SK-N-MC (cell line): ENCODE measurements around the gene CAPN2.
A peak's percentile ranks its signal among the peaks of the same experiment; 100 is the strongest.

Source experiments
- DNase-seq: peaks from one replicate; pipeline ENCODE4 v3.0.0-alpha.2; 2011; ENCODE audit warnings: low read depth, low spot score
- H3K27ac ChIP-seq: fragments of 200-600 bp; sonication (generic); 2 replicates; pipeline ENCODE4 v1.5.1; 2016; ENCODE audit warnings: mixed run types
- H3K36me3 ChIP-seq: fragments of 200-600 bp; sonication (generic); 2 replicates; pipeline ENCODE4 v1.6.1; 2017; ENCODE audit warnings: antibody characterized with exemption, low read length, mixed read lengths; ENCODE audit not compliant: insufficient read depth
- H3K4me3 ChIP-seq: fragments of 200-600 bp; sonication (generic); 2 replicates; pipeline ENCODE4 v1.5.1; 2016
- H3K9ac ChIP-seq: fragments of 200-600 bp; sonication (generic); 2 replicates; pipeline ENCODE4 v1.8.0; 2017; ENCODE audit warnings: mixed run types, mixed read lengths; ENCODE audit not compliant: insufficient read length
- H3K9me3 ChIP-seq: fragments of 200-600 bp; sonication (generic); 2 replicates; pipeline ENCODE4 v1.6.1; 2017; ENCODE audit warnings: low read depth, mild to moderate bottlenecking, antibody characterized with exemption, low read length, moderate library complexity, mixed read lengths
- EZH2 ChIP-seq: fragments of 200-600 bp; sonication (generic); IDR thresholded peaks from one replicate; pipeline ENCODE4 v1.6.1; 2017; ENCODE audit warnings: antibody characterized with exemption
- FOXP2 ChIP-seq: optimal IDR thresholded peaks from 2 replicates; pipeline ENCODE3; 2011; ENCODE audit warnings: mild to moderate bottlenecking, moderate library complexity; ENCODE audit not compliant: insufficient read depth; ENCODE audit errors: extremely low read length, control extremely low read depth
- POLR2AphosphoS5 ChIP-seq: IDR thresholded peaks from 2 replicates; pipeline ENCODE4 v1.6.1; 2012; ENCODE audit warnings: mild to moderate bottlenecking, low read depth, low read length, borderline replicate concordance

The CAPN2 gene

DNA sequence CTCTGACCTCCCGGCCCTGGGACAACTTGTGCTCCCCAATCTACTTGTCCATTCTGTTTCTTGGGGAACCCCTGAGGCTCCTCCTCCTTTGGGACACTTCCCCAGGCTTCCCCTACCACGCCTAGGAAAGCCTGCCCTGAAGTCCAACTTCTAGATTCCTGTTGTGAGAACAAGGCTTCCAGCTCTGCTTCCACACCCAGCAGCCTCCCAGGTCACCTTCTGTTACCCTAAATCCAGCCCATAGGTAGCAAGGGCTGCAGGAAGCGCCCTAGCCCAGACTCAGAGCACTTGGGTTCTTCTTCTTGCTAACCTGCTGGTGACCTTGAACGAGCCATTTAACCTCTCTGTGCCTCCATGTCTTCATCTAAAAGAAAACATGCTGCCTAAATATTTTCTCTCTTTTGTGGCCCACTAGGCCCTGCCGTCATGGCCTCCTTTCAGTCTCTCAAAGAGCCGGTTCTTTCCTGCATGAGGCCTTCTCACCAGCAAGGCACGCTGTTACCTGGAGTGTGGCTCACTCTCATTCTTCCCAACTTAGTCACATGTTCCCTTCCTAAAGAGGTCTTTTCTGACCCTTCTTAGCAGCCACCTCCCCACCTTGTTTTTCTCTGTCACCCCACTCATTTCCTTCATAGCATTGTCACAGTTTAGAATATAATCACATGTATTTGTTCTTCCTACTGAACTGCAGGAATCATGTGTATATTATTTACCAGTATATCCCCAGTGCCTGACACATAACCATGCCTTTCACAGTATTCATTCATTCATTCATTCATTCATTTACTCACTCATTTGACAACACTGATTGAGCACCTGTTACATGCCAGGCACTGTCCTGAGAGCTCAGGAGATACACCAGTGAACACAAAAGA is 1.4 kb downstream of the CAPN2 start:
- Histone ChIP-seq H3K4me3 (peak overlapping the region; percentile 89), H3K9me3 (no peaks in the 10 kb centered on the region), H3K36me3 (peaks cover 3% of the 10 kb centered on the region; the same call in 1 of the 2 replicates), H3K27ac (peak overlapping the region; percentile 7; the same call in 1 of the 2 replicates), H3K9ac (peak overlapping the region; percentile 89)
- TF ChIP-seq POLR2AphosphoS5 (no peak), EZH2 (no peak), FOXP2 (no peak)
- no peak for DNase-seq

DNA sequence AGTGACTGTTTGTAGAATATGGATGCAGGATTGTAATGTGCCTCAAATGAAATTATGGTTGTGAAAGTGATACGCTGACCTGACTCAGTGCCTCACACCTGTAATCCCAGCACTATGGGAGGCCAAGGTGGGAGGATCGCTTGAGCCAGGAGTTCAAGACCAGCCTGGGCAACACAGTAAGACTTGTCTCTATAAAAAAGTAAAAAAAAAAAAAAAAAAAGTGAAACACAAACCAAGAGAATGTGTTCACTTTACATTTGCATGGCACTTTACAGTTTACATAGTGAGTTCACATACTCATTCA is 2.0 kb downstream of the CAPN2 start:
- TF ChIP-seq FOXP2 (no peak), POLR2AphosphoS5 (no peak), EZH2 (no peak)
- Histone ChIP-seq H3K9ac (no peak overlapping the region), H3K36me3 (peaks cover 3% of the 10 kb centered on the region; the same call in 1 of the 2 replicates), H3K27ac (no peak overlapping the region), H3K4me3 (peak overlapping the region; percentile 23; the same call in 1 of the 2 replicates), H3K9me3 (no peaks in the 10 kb centered on the region)
- DNase-seq = no peak

DNA sequence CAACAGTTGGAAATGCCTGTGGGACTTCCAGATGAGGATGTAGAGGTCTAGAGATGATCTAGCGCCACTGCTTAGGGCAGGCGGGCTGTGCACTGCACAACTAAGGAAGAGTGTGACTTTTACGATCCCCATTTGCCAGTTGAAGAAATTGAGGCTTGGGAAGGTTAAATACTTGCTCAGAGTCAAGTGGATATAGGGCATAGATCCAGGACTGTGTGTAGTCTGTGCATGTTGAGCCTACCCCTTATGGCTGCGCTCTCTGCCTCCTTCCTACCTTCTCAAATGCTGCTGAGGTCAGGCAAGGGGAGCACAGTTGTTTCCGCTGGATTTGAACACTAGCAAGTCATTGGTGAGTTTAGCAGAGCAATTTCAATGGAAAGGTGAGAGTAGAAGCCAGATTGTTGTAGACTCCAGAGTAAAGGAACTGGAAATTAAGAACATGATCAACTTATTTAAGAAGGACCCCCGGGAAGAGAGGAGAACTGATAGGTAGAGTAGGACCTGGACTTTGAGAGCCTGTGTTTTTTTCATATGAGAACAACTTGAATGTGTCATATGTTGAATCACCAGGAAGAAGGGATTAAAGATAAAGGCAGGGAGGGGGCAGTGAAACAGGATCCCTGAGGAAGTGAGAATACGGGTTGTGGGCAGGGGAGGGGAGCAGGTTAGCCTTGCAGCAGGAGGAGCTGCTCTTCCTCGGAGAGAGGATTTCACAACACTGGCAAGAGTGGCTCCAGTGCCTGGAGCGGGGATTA is 2.7 kb downstream of the CAPN2 start:
- TF ChIP-seq FOXP2 (no peak), POLR2AphosphoS5 (no peak), EZH2 (no peak)
- DNase-seq = no peak
- Histone ChIP-seq H3K4me3 (peak overlapping the region; percentile 23; the same call in 1 of the 2 replicates), H3K9ac (peak overlapping the region; percentile 17), H3K9me3 (no peaks in the 10 kb centered on the region), H3K36me3 (peaks cover 10% of the 10 kb centered on the region; the same call in 1 of the 2 replicates), H3K27ac (0 out of 2 replicates have a peak overlapping the region, but pooled peaks have one; percentile 44)

DNA sequence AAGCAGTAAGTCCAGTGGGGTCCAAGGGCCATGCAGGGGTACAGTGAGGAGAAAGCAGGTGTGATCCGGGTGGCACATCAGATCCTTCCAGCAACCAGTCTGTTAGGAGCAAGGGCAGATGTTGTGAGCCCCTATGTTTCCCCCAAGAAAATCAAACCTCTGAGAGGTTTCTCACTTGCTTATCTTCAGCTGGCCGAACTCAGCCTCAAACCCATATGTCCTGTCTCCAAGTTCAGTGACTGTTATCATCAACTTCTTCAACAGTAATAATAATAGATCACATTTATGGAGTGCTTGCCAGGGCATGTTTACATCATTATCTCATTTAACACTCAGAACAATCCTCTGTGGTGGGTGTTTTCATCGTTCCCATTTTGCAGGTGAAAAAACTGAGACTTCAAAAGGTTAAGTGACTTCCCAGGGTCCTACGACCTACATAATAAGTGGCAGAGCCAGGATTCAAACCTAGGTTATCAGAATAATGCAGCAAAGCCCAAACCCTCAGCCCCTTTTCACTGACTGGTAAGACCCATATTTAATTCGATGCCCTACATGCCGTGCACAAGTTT is 3.3 kb downstream of the CAPN2 start:
- no peak for TF ChIP-seq EZH2
- TF ChIP-seq POLR2AphosphoS5 = no peak
- TF ChIP-seq FOXP2 = no peak
- no peak overlapping the region for H3K9ac ChIP-seq
- no peak for DNase-seq
- no peak overlapping the region for H3K4me3 ChIP-seq
- H3K36me3 ChIP-seq = peaks cover 12% of the 10 kb centered on the region; the same call in 1 of the 2 replicates
- no peak overlapping the region for H3K27ac ChIP-seq
- no peaks in the 10 kb centered on the region for H3K9me3 ChIP-seq

DNA sequence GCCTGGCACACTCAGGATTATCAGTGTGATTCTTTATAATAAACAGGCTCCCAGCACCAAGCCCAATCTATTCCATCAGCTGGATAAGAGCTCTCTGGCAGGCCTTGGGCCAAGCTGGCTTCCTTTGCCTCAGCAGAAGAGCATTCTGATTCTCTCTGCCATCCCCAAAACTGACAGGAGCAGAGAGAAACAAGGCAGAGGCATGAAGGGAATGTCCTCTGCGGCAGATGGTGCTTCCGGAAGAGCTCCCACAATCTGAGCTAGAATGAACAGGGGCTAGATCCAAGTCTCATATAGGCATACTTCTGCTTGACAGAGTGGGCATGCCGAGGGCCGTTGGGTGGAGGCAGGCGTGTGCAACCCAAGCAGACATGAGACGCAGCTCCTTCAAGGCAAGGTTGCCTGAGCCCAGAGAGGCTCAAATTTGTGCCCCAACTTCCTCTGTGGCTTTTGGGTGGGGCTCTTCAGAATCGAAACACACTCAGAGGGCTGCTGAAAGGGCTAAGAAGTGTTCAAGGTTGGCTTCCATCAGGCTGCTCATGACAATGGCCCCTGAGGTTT is 4.0 kb downstream of the CAPN2 start:
- H3K9ac ChIP-seq = no peak overlapping the region
- no peak overlapping the region for H3K4me3 ChIP-seq
- no peaks in the 10 kb centered on the region for H3K9me3 ChIP-seq
- no peak for DNase-seq
- peaks cover 12% of the 10 kb centered on the region; the same call in 1 of the 2 replicates for H3K36me3 ChIP-seq
- H3K27ac ChIP-seq = no peak overlapping the region
- TF ChIP-seq POLR2AphosphoS5 (no peak), EZH2 (no peak), FOXP2 (no peak)

DNA sequence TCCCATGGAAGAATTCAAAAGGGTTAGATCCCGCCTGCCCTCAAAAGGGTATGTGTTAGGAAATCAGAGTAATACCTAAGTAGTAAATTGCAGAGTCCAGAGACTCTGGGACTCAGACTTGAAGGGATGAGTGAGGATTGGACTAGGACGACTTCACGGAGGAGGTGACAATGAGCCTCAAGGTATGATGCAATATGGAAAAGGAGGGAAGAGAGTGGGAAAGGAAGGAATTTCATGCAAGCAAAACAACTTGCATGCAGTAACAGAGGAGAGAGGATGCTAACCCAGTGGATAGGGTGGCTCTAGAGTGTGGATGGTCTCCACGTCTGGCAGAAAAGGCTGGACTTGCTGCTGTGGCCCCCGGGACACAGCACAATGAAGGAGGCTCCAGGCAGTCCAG is 4.8 kb downstream of the CAPN2 start:
- H3K36me3 ChIP-seq = peaks cover 15% of the 10 kb centered on the region; the same call in 1 of the 2 replicates
- H3K4me3 ChIP-seq = no peak overlapping the region
- H3K9ac ChIP-seq = no peak overlapping the region
- no peak for DNase-seq
- TF ChIP-seq POLR2AphosphoS5 (no peak), EZH2 (no peak), FOXP2 (no peak)
- no peaks in the 10 kb centered on the region for H3K9me3 ChIP-seq
- no peak overlapping the region for H3K27ac ChIP-seq

DNA sequence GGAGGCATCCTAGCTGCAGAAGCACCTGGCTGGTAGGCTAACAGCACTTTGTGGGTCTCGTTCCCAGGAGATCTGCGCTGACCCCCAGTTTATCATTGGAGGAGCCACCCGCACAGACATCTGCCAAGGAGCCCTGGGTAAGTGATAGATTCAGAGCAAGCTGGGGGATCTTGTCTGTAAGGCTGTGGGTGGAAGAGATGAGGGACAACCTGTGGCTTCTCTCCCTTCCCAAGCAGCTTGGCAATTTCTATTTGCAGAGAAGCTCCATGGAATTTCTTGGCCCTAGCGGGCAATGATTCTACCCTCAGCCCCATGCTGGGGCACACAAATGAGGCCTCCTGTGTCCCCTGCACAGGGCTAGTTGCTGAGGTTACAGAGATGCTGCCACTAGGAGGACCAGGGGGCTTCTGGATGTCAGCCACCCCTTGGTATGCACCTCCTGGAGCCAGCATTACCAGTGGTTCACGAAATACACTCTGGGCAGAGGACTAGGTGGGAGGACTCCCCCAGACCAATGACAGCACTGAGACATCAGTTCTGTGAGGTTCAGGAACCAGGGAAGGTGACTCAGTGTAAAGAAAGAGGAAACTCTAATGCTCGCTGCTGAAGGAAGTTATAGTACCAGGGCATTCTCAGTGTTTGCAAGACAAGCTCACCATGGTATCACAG is 5.5 kb downstream of the CAPN2 start:
- Histone ChIP-seq H3K36me3 (peaks cover 15% of the 10 kb centered on the region; the same call in 1 of the 2 replicates), H3K27ac (no peak overlapping the region), H3K4me3 (no peak overlapping the region), H3K9ac (no peak overlapping the region), H3K9me3 (no peaks in the 10 kb centered on the region)
- no peak for DNase-seq
- TF ChIP-seq FOXP2 (no peak), POLR2AphosphoS5 (no peak), EZH2 (no peak)
